Keratinocyte (primary cell): ENCODE data around the gene KRT33A. TPM values are rescaled to one million over a fixed set of nuclear protein-coding genes. Genes with fewer than 3 reads are reported as not detected.
"Not testable (repeated sequence)": the region's sequence is repeated elsewhere in the genome, so short reads cannot be mapped to it uniquely, and the experiment has no call there.

Experiments
- DNase-seq: peaks from one replicate; pipeline ENCODE4 v3.0.0-alpha.2; 2011; ENCODE audit warnings: low read depth, missing footprints, low spot score
- FAIRE-seq: peaks from 2 replicates; lab custom pipeline; 2011; peaks lifted over from hg19 to GRCh38; lab: Jason Lieb, UNC
- H2AFZ ChIP-seq: 2 replicates; pipeline ENCODE4 v1.6.0; 2012; ENCODE audit warnings: low read length, control low read depth, inconsistent platforms; ENCODE audit not compliant: control insufficient read depth
- H3K27ac ChIP-seq: 2 replicates; pipeline ENCODE4 v1.5.1; 2011; ENCODE audit warnings: low read length; ENCODE audit not compliant: control insufficient read depth, insufficient read depth
- H3K27me3 ChIP-seq: 3 replicates; pipeline ENCODE4 v1.6.0; 2011; ENCODE audit warnings: low read length; ENCODE audit not compliant: control insufficient read depth, insufficient read depth; ENCODE audit errors: extremely low read depth
- H3K36me3 ChIP-seq, 2 experiments: 2 replicates in 1 of 2; 3 replicates in 1 of 2; pipeline ENCODE4 v1.5.1; 2011; ENCODE audit warnings: low read length in 2 of 2, mild to moderate bottlenecking in 1 of 2; ENCODE audit not compliant: control insufficient read depth in 2 of 2, insufficient read depth in 2 of 2; ENCODE audit errors: extremely low read depth in 1 of 2
- H3K4me1 ChIP-seq: 3 replicates; pipeline ENCODE4 v1.5.1; 2011; ENCODE audit warnings: low read length; ENCODE audit not compliant: control insufficient read depth, insufficient read depth; ENCODE audit errors: extremely low read depth
- H3K4me2 ChIP-seq: 3 replicates; pipeline ENCODE4 v1.6.0; 2011; ENCODE audit warnings: low read depth, low read length; ENCODE audit not compliant: control insufficient read depth, insufficient read depth; ENCODE audit errors: extremely low read depth
- H3K4me3 ChIP-seq, 3 experiments: fragments of 200-600 bp in 1 of 3; sonication (generic) in 1 of 3; 2 replicates in 2 of 3; 3 replicates in 1 of 3; pipeline ENCODE4 v1.5.1; 2011 to 2016; ENCODE audit warnings: low read length in 3 of 3, mild to moderate bottlenecking in 3 of 3, control low read depth in 2 of 3, inconsistent platforms in 1 of 3, low read depth in 1 of 3, mixed read lengths in 1 of 3, mixed run types in 1 of 3, moderate library complexity in 1 of 3; ENCODE audit not compliant: control insufficient read depth in 2 of 3, insufficient read depth in 2 of 3; ENCODE audit errors: extremely low read depth in 1 of 3
- H3K79me2 ChIP-seq: 2 replicates; pipeline ENCODE4 v1.6.0; 2012; ENCODE audit warnings: low read length; ENCODE audit not compliant: control insufficient read depth, insufficient read depth
- H3K9ac ChIP-seq: 3 replicates; pipeline ENCODE4 v1.6.0; 2011; ENCODE audit warnings: low read length; ENCODE audit not compliant: control insufficient read depth, insufficient read depth; ENCODE audit errors: extremely low read depth
- H3K9me1 ChIP-seq: 3 replicates; pipeline ENCODE4 v1.6.0; 2011; ENCODE audit warnings: low read length; ENCODE audit not compliant: control insufficient read depth, insufficient read depth; ENCODE audit errors: extremely low read depth
- H3K9me3 ChIP-seq: 2 replicates; pipeline ENCODE4 v1.5.1; 2012; ENCODE audit warnings: low read depth, low read length; ENCODE audit not compliant: control insufficient read depth
- H4K20me1 ChIP-seq: 3 replicates; pipeline ENCODE4 v1.6.0; 2011; ENCODE audit warnings: low read length; ENCODE audit not compliant: control insufficient read depth, insufficient read depth; ENCODE audit errors: extremely low read depth
- CTCF ChIP-seq, 3 experiments: IDR thresholded peaks in 1 of 3; conservative IDR thresholded peaks in 1 of 3; optimal IDR thresholded peaks in 1 of 3; 2 replicates in 2 of 3; 3 replicates in 1 of 3; pipeline versions ENCODE3 to v1.5.1; 2011; ENCODE audit warnings: low read length in 3 of 3, mild to moderate bottlenecking in 3 of 3, moderate library complexity in 2 of 3, control low read depth in 1 of 3, inconsistent platforms in 1 of 3; ENCODE audit not compliant: insufficient read depth in 2 of 3; ENCODE audit errors: extremely low read depth in 1 of 3
- EZH2 ChIP-seq: IDR thresholded peaks from one replicate; pipeline ENCODE4 v1.6.1; 2012; ENCODE audit warnings: inconsistent platforms, mild to moderate bottlenecking, low read length, moderate library complexity
- dilution Hi-C: fragments of 300-500 bp; cut with MboI; formaldehyde crosslinking; loops from one replicate; pipeline ENCODE4 v1.7.0; 2020; ENCODE audit warnings: low sequenced_read_pairs; ENCODE audit not compliant: extremely low pct_ligation_motif_present
- polyA plus RNA-seq, 5 experiments: library from polyadenylated mRNA; depleted of rRNA in 3 of 5; stranded (reverse) in 3 of 5; stranded (forward) in 1 of 5; unstranded in 1 of 5; fragments of >200 nt; gene quantifications; 1 replicate in 1 of 5; 2 replicates in 3 of 5; 3 replicates in 1 of 5; pipeline versions ENCODE4 v1.2.1 to v1.2.3, GENCODE V29; 2011 to 2012; ENCODE audit warnings: missing spikeins in 2 of 5, low read depth in 1 of 5, low replicate concordance in 1 of 5

The KRT33A gene
- polyA plus RNA-seq, 1 donor (not counting 4 experiments of a cell fraction or from before 2014, with no cell fraction given): not detected

GRCh38 chr17:41383690-41384089 is 33.1 kb upstream of the KRT33A start:
- Histone ChIP-seq H2AFZ (no peak overlapping the region), H3K79me2 (no peaks in the 10 kb centered on the region), H3K27me3 (no peaks in the 10 kb centered on the region), H3K4me3 (no peak overlapping the region), H3K9me1 (no peaks in the 10 kb centered on the region), H3K9ac (no peak overlapping the region), H3K9me3 (no peaks in the 10 kb centered on the region), H3K27ac (no peak overlapping the region), H3K4me2 (no peak overlapping the region), H4K20me1 (no peaks in the 10 kb centered on the region), H3K36me3 (no peaks in the 10 kb centered on the region), H3K4me1 (peaks cover 19% of the 10 kb centered on the region)
- FAIRE-seq (no peak), DNase-seq (no peak)
- dilution Hi-C loops: no loop called here
- TF ChIP-seq EZH2 (no peak), CTCF (optimal IDR thresholded peaks at IDR 0.05 in 1 of 3, IDR thresholded peaks at IDR 0.05 in 1 of 3, conservative IDR thresholded peaks at IDR 0.05 in 1 of 3; ENCODE audit: extremely low read depth in 1 of 3, insufficient read depth in 2 of 3, low read length in 3 of 3) (no peak)

GRCh38 chr17:41382394-41382793 is 31.8 kb upstream of the KRT33A start:
- H3K4me3 ChIP-seq: no peak overlapping the region
- no peak for DNase-seq

GRCh38 chr17:41381943-41382342 is 31.3 kb upstream of the KRT33A start, which contains the start of gene KRT34:
Gene KRT34 (minus strand): TSS chr17:41382306. CDS start chr17:41382246, 60 bp downstream.
- H3K9ac ChIP-seq, H3K36me3 ChIP-seq, H3K9me1 ChIP-seq, H3K9me3 ChIP-seq, FAIRE-seq, H3K27me3 ChIP-seq, H2AFZ ChIP-seq, H4K20me1 ChIP-seq, H3K79me2 ChIP-seq, H3K4me3 ChIP-seq, dilution Hi-C loops, H3K4me2 ChIP-seq, DNase-seq: not testable (repeated sequence)
- Histone ChIP-seq H3K4me1 (peaks cover 25% of the 10 kb centered on the region), H3K27ac (peak within 1 kb of the TSS; percentile 6)

More at GRCh38 chr17:41382394-41382793, 31.8 kb upstream of the KRT33A start:
- dilution Hi-C loops: no loop called here
- no peak overlapping the region for H3K4me2 ChIP-seq
- no peak overlapping the region for H3K9ac ChIP-seq
- no peak for FAIRE-seq
- no peaks in the 10 kb centered on the region for H3K36me3 ChIP-seq
- no peaks in the 10 kb centered on the region for H3K9me3 ChIP-seq
- no peaks in the 10 kb centered on the region for H4K20me1 ChIP-seq
- TF ChIP-seq EZH2 (no peak), CTCF (optimal IDR thresholded peaks at IDR 0.05 in 1 of 3, IDR thresholded peaks at IDR 0.05 in 1 of 3, conservative IDR thresholded peaks at IDR 0.05 in 1 of 3; ENCODE audit: extremely low read depth in 1 of 3, insufficient read depth in 2 of 3, low read length in 3 of 3) (no peak)
- no peaks in the 10 kb centered on the region for H3K9me1 ChIP-seq
- no peaks in the 10 kb centered on the region for H3K27me3 ChIP-seq
- no peak overlapping the region for H2AFZ ChIP-seq
- peak overlapping the region; percentile 6 for H3K27ac ChIP-seq
- H3K79me2 ChIP-seq: no peaks in the 10 kb centered on the region
- H3K4me1 ChIP-seq: peaks cover 25% of the 10 kb centered on the region

- peak; percentile 77 for DNase-seq
- FAIRE-seq: peak; percentile 63
- H3K36me3 ChIP-seq, H3K79me2 ChIP-seq, H3K4me3 ChIP-seq, H4K20me1 ChIP-seq, H3K27me3 ChIP-seq, dilution Hi-C loops, H3K9me1 ChIP-seq, H3K9me3 ChIP-seq, H3K9ac ChIP-seq, H2AFZ ChIP-seq: not testable (repeated sequence)
- H3K4me2 ChIP-seq: peak overlapping the region; percentile 35
- H3K27ac ChIP-seq: peak overlapping the region; percentile 92
- peaks cover 25% of the 10 kb centered on the region for H3K4me1 ChIP-seq
Measured at GRCh38 chr17:41380091-41380490, 29.5 kb upstream of the KRT33A start.
